Endothelial cell (in vitro differentiated cells): Measurements from ENCODE around the gene CFAP73. TPM values are rescaled to one million over a fixed set of nuclear protein-coding genes. Genes with fewer than 3 reads are reported as not detected.

Experiments used
- DNase-seq: peaks from one replicate; pipeline ENCODE4 v3.0.0; 2021; ENCODE audit warnings: low spot score
- H3K27ac Mint-ChIP-seq: one replicate; pipeline ENCODE4 v1.8.0; 2021; ENCODE audit warnings: mixed read lengths, inconsistent platforms; ENCODE audit not compliant: unreplicated experiment
- H3K27me3 Mint-ChIP-seq: one replicate; pipeline ENCODE4 v1.8.0; 2021; ENCODE audit warnings: mild to moderate bottlenecking, moderate library complexity, mixed read lengths, inconsistent platforms; ENCODE audit not compliant: unreplicated experiment
- H3K36me3 Mint-ChIP-seq: one replicate; pipeline ENCODE4 v1.8.0; 2021; ENCODE audit warnings: mild to moderate bottlenecking, low read depth, mixed read lengths, inconsistent platforms; ENCODE audit not compliant: unreplicated experiment
- H3K4me1 Mint-ChIP-seq: one replicate; pipeline ENCODE4 v1.8.0; 2021; ENCODE audit warnings: mild to moderate bottlenecking, mixed read lengths, inconsistent platforms; ENCODE audit not compliant: unreplicated experiment
- H3K4me3 Mint-ChIP-seq: one replicate; pipeline ENCODE4 v1.8.0; 2021; ENCODE audit warnings: mild to moderate bottlenecking, mixed read lengths, inconsistent platforms; ENCODE audit not compliant: unreplicated experiment
- H3K9me3 Mint-ChIP-seq: one replicate; pipeline ENCODE4 v1.8.0; 2021; ENCODE audit warnings: mixed read lengths, inconsistent platforms; ENCODE audit not compliant: unreplicated experiment
- CTCF ChIP-seq: fragments of 200-600 bp; sonication (generic); IDR thresholded peaks from one replicate; pipeline ENCODE4 v1.5.0; 2021; ENCODE audit warnings: antibody characterized with exemption; ENCODE audit not compliant: unreplicated experiment
- total RNA-seq: library from RNA; stranded (reverse); fragmentation: NEBNext Ultra II Directional; extraction: Animal tissue kit (Norgen Biotek cat#: 25700); gene quantifications from one replicate; pipeline ENCODE4 v1.2.1, GENCODE V29; 2021; ENCODE audit not compliant: unreplicated experiment

The CFAP73 gene
- total RNA-seq, 1 donor from 2014 or later = not detected

- Mint-ChIP-seq H3K27ac (no peak overlapping the region), H3K27me3 (peaks cover 11% of the 10 kb centered on the region), H3K9me3 (no peaks in the 10 kb centered on the region), H3K36me3 (no peaks in the 10 kb centered on the region), H3K4me3 (no peak overlapping the region), H3K4me1 (no peaks in the 10 kb centered on the region)
- no peak for DNase-seq
- TF ChIP-seq CTCF = no peak
These were observed 19.7 kb upstream of the CFAP73 start for GRCh38 chr12:113129664-113130456.

GRCh38 chr12:113130457-113131135, 18.9 kb upstream of the CFAP73 start:
- no peak overlapping the region for H3K4me3 Mint-ChIP-seq
- no peak for DNase-seq
- no peaks in the 10 kb centered on the region for H3K4me1 Mint-ChIP-seq
- TF ChIP-seq CTCF = no peak
- H3K27ac Mint-ChIP-seq = no peak overlapping the region
- no peaks in the 10 kb centered on the region for H3K9me3 Mint-ChIP-seq
- H3K36me3 Mint-ChIP-seq = no peaks in the 10 kb centered on the region
- H3K27me3 Mint-ChIP-seq = peaks cover 13% of the 10 kb centered on the region

DNA sequence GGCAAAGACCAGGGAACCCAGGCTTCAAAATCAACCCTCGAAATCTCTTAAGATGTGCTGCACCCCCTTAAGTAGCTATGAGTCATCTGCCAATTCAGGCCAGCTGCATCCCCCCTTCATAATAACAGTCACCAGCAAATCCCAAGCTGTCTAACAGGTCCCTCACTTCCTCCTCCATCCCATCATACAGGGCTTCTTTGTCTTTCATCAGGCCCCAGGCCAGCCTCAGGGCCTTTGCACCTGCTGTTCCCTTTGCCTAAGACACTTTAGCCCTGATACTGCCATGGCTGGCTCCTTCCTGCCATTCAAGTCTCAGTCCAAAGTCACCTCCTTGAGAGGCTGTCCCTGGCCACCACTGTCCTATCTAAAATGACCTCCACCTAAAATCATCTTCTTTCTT, 18.0 kb upstream of the CFAP73 start:
- H3K27ac Mint-ChIP-seq = no peak overlapping the region

DNA sequence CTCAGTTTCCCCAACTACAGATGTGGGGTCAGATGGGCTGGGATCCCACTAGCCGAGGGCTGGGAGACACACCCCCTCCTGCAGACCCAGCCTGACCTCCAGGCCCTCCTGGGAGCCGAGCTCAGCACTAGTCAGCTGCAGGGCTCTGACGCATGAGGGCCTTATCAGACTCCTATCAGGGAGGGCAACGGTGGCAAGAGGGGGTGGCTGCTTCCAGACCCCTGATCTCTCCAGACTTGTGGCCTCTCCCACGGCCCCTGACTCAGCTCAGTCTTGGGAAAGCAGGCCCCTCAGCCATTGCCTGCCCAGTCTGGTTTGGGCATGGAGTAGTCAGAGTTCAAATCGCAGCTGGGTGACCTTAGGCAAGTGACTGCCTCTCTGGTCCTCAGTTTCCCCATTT, 16.5 kb upstream of the CFAP73 start:
- TF ChIP-seq CTCF = no peak
- peaks cover 16% of the 10 kb centered on the region for H3K27me3 Mint-ChIP-seq
- no peak overlapping the region for H3K4me3 Mint-ChIP-seq
- no peaks in the 10 kb centered on the region for H3K36me3 Mint-ChIP-seq
- H3K27ac Mint-ChIP-seq = no peak overlapping the region
- H3K9me3 Mint-ChIP-seq = no peaks in the 10 kb centered on the region
- no peaks in the 10 kb centered on the region for H3K4me1 Mint-ChIP-seq
- DNase-seq = no peak

More for the DNA sequence above, 18.0 kb upstream of the CFAP73 start:
- no peak for TF ChIP-seq CTCF
- Mint-ChIP-seq H3K27me3 (peaks cover 16% of the 10 kb centered on the region), H3K4me1 (no peaks in the 10 kb centered on the region), H3K36me3 (no peaks in the 10 kb centered on the region), H3K4me3 (no peak overlapping the region), H3K9me3 (no peaks in the 10 kb centered on the region)
- no peak for DNase-seq

GRCh38 chr12:113133666-113134065, 15.9 kb upstream of the CFAP73 start:
- Mint-ChIP-seq H3K9me3 (no peaks in the 10 kb centered on the region), H3K27ac (no peak overlapping the region), H3K36me3 (no peaks in the 10 kb centered on the region), H3K4me3 (no peak overlapping the region), H3K4me1 (no peaks in the 10 kb centered on the region), H3K27me3 (peaks cover 18% of the 10 kb centered on the region)
- no peak for TF ChIP-seq CTCF
- no peak for DNase-seq
